ENCODE data around the gene GRIK4. TPM values are rescaled to one million over a fixed set of nuclear protein-coding genes. Genes with fewer than 3 reads are reported as not detected.

Gene GRIK4
- total and polyA plus RNA-seq, 2 donors (not counting 3 experiments of a cell fraction or from before 2014, with no cell fraction given), result 0.81 to 1.6 TPM

- no peak for DNase-seq (ENCODE audit: low read depth, low spot score)
- no peak overlapping the region for H3K27ac ChIP-seq (ENCODE audit: insufficient read depth, low read depth, low read length)
- no peaks in the 10 kb centered on the region for H3K36me3 ChIP-seq (ENCODE audit: control insufficient read depth in 2 of 2, extremely low read depth in 1 of 2, insufficient read depth in 2 of 2, low read length in 2 of 2)
- intact Hi-C loops (cut with micrococcal nuclease) (loop anchor here (5.0 kb wide), 1 partner anchor 654 kb away; no protein-coding TSS in a partner anchor), dilution Hi-C loops (cut with MboI; ENCODE audit: extremely low pct_ligation_motif_present, low sequenced_read_pairs) (no loop called here)
- BruUV-seq (replicated peaks), result no TSS peak
- ChIA-PET POLR2A (no interaction called here), CTCF (interaction anchor here (2.7 kb wide), 1 partner anchor 257 kb away, joined by 9 read pairs; no protein-coding TSS in a partner anchor)
- TF ChIP-seq JUN (IDR thresholded peaks at IDR 0.05; ENCODE audit: borderline replicate concordance, insufficient read depth, insufficient read length, low read depth) (no peak), MYC (IDR thresholded peaks at IDR 0.05; ENCODE audit: low read depth, low read length) (no peak)
- H3K4me2 ChIP-seq (ENCODE audit: insufficient read depth, low read length), result no peak overlapping the region
- no peak overlapping the region for H2AFZ ChIP-seq (ENCODE audit: low read depth, low read length)
- H3K27me3 ChIP-seq (ENCODE audit: control insufficient read depth in 2 of 2, insufficient read depth in 2 of 2, low read length in 2 of 2), result no peaks in the 10 kb centered on the region
- H3K9me3 ChIP-seq (replicated peaks; ENCODE audit: control insufficient read depth, insufficient read depth, low read length), result no peaks in the 10 kb centered on the region
- no peaks in the 10 kb centered on the region for H3K9me1 ChIP-seq (replicated peaks; ENCODE audit: control insufficient read depth, extremely low read depth, insufficient read depth, low read length)
- no peaks in the 10 kb centered on the region for H3K79me2 ChIP-seq (ENCODE audit: control insufficient read depth, insufficient read depth, low read length)
- no peaks in the 10 kb centered on the region for H3K4me1 ChIP-seq (ENCODE audit: control insufficient read depth, extremely low read depth, insufficient read depth, low read length)
- no peak overlapping the region for H3K4me3 ChIP-seq (replicated peaks in 1 of 3; ENCODE audit: insufficient read depth in 1 of 3, low read depth in 1 of 3, low read length in 3 of 3)
- FAIRE-seq, result no peak
- H4K20me1 ChIP-seq (replicated peaks; ENCODE audit: control insufficient read depth, extremely low read depth, insufficient read depth, low read length), result no peaks in the 10 kb centered on the region
- H3K9ac ChIP-seq (replicated peaks; ENCODE audit: extremely low read depth, insufficient read depth, low read length), result no peak overlapping the region
Measured at GRCh38 chr11:120938260-120938659, 426.7 kb downstream of the GRIK4 start.

- Histone ChIP-seq H3K27ac (ENCODE audit: insufficient read depth, low read depth, low read length) (no peak overlapping the region), H3K9ac (replicated peaks; ENCODE audit: extremely low read depth, insufficient read depth, low read length) (no peak overlapping the region), H3K36me3 (ENCODE audit: control insufficient read depth in 2 of 2, extremely low read depth in 1 of 2, insufficient read depth in 2 of 2, low read length in 2 of 2) (no peaks in the 10 kb centered on the region), H4K20me1 (replicated peaks; ENCODE audit: control insufficient read depth, extremely low read depth, insufficient read depth, low read length) (no peaks in the 10 kb centered on the region), H3K4me3 (replicated peaks in 1 of 3; ENCODE audit: insufficient read depth in 1 of 3, low read depth in 1 of 3, low read length in 3 of 3) (no peak overlapping the region), H3K4me2 (ENCODE audit: insufficient read depth, low read length) (no peak overlapping the region), H2AFZ (ENCODE audit: low read depth, low read length) (no peak overlapping the region), H3K79me2 (ENCODE audit: control insufficient read depth, insufficient read depth, low read length) (no peaks in the 10 kb centered on the region), H3K9me1 (replicated peaks; ENCODE audit: control insufficient read depth, extremely low read depth, insufficient read depth, low read length) (no peaks in the 10 kb centered on the region), H3K27me3 (ENCODE audit: control insufficient read depth in 2 of 2, insufficient read depth in 2 of 2, low read length in 2 of 2) (no peaks in the 10 kb centered on the region), H3K9me3 (replicated peaks; ENCODE audit: control insufficient read depth, insufficient read depth, low read length) (no peaks in the 10 kb centered on the region), H3K4me1 (ENCODE audit: control insufficient read depth, extremely low read depth, insufficient read depth, low read length) (no peaks in the 10 kb centered on the region)
- dilution Hi-C loops (cut with MboI; ENCODE audit: extremely low pct_ligation_motif_present, low sequenced_read_pairs) (no loop called here), intact Hi-C loops (cut with micrococcal nuclease) (no loop called here)
- no TSS peak for BruUV-seq (replicated peaks)
- ChIA-PET CTCF (no interaction called here), POLR2A (no interaction called here)
- FAIRE-seq, result no peak
- no peak for TF ChIP-seq FOS (IDR thresholded peaks at IDR 0.05; ENCODE audit: borderline replicate concordance, insufficient read depth, low read length)
- DNase-seq (ENCODE audit: low read depth, low spot score), result no peak
Measured at GRCh38 chr11:120940160-120940848, 428.8 kb downstream of the GRIK4 start.
